IMR-90 (cell line): ENCODE data around the gene FOXA2. TPM values are rescaled to one million over a fixed set of nuclear protein-coding genes. Genes with fewer than 3 reads are reported as not detected.

Experiments used
- ATAC-seq: fragments of 200-7000 bp; cut with Tn5 transposase; 2 replicates; pipeline ENCODE4 v1.9.1; 2020; ENCODE audit warnings: low read depth, mild to moderate bottlenecking, moderate library complexity
- BruUV-seq: library from RNA; stranded (reverse); fragments of 400-500 nt; replicated peaks from 2 replicates; lab custom pipeline; 2021; lab: Mats Ljungman, UMichigan
- CTCF ChIA-PET: fragments of 300-600 bp; formaldehyde crosslinking; extraction: SDS; loops from one replicate; lab custom pipeline; 2021; ENCODE audit warnings: antibody characterized with exemption; lab: Yijun Ruan, JAX
- POLR2A ChIA-PET: fragments of 300-600 bp; sonication (Branson Sonifier 250); formaldehyde crosslinking; loops from one replicate; lab custom pipeline; 2022; ENCODE audit warnings: antibody characterized with exemption; ENCODE audit not compliant: unreplicated experiment; lab: Charles Lee
- DNase-seq: peaks from one replicate; pipeline ENCODE4 v3.0.0; 2013
- H2AFZ ChIP-seq: replicated peaks from 2 replicates; pipeline ENCODE3; 2013; ENCODE audit warnings: low read length, mild to moderate bottlenecking; ENCODE audit not compliant: poor library complexity
- H2AK5ac ChIP-seq: 2 replicates; pipeline ENCODE4 v1.6.1; 2013; ENCODE audit warnings: low read depth, low read length, inconsistent platforms
- H2AK9ac ChIP-seq: replicated peaks from 2 replicates; pipeline ENCODE3; 2013; ENCODE audit warnings: mild to moderate bottlenecking, low read depth, low read length, moderate library complexity; ENCODE audit not compliant: poor library complexity
- H2BK120ac ChIP-seq: 2 replicates; pipeline ENCODE4 v1.6.1; 2013; ENCODE audit warnings: low read depth, low read length, inconsistent platforms
- H2BK15ac ChIP-seq: 3 replicates; pipeline ENCODE4 v1.6.1; 2013; ENCODE audit warnings: low read depth, low read length, inconsistent platforms
- H2BK20ac ChIP-seq: 2 replicates; pipeline ENCODE4 v1.6.1; 2013; ENCODE audit warnings: low read depth, mild to moderate bottlenecking, inconsistent platforms, low read length, moderate library complexity
- H2BK5ac ChIP-seq: 2 replicates; pipeline ENCODE4 v1.6.1; 2013; ENCODE audit warnings: mild to moderate bottlenecking, low read depth, low read length, inconsistent platforms; ENCODE audit not compliant: poor library complexity, severe bottlenecking
- H3K14ac ChIP-seq: replicated peaks from 2 replicates; pipeline ENCODE4 v1.6.1; 2013; ENCODE audit warnings: low read depth, low read length, inconsistent platforms
- H3K18ac ChIP-seq: 2 replicates; pipeline ENCODE4 v1.6.1; 2013; ENCODE audit warnings: low read depth, low read length, control low read depth
- H3K23ac ChIP-seq: 2 replicates; pipeline ENCODE4 v1.6.1; 2013; ENCODE audit warnings: low read depth, low read length, inconsistent platforms
- H3K27ac ChIP-seq: 2 replicates; pipeline ENCODE4 v1.5.1; 2013; ENCODE audit warnings: mild to moderate bottlenecking, control low read depth, low read length; ENCODE audit not compliant: insufficient read depth
- H3K27me3 ChIP-seq: 2 replicates; pipeline ENCODE4 v1.6.1; 2013; ENCODE audit warnings: low read length; ENCODE audit not compliant: control insufficient read depth, insufficient read depth
- H3K36me3 ChIP-seq: 2 replicates; pipeline ENCODE4 v1.6.1; 2013; ENCODE audit warnings: low read length, mixed read lengths; ENCODE audit not compliant: control insufficient read depth, insufficient read depth
- H3K4ac ChIP-seq: 2 replicates; pipeline ENCODE4 v1.6.1; 2013; ENCODE audit warnings: low read depth, low read length, inconsistent platforms
- H3K4me1 ChIP-seq: 2 replicates; pipeline ENCODE4 v1.6.1; 2013; ENCODE audit warnings: low read length, mixed read lengths; ENCODE audit not compliant: control insufficient read depth, insufficient read depth
- H3K4me2 ChIP-seq: 2 replicates; pipeline ENCODE4 v1.6.1; 2013; ENCODE audit warnings: low read depth, mild to moderate bottlenecking, control low read depth, low read length, moderate library complexity
- H3K4me3 ChIP-seq: 2 replicates; pipeline ENCODE4 v1.5.1; 2013; ENCODE audit warnings: low read depth, mild to moderate bottlenecking, control low read depth, low read length, moderate library complexity; ENCODE audit not compliant: insufficient read depth
- H3K56ac ChIP-seq: 2 replicates; pipeline ENCODE4 v1.6.1; 2013; ENCODE audit warnings: low read length, inconsistent platforms; ENCODE audit not compliant: insufficient read depth; ENCODE audit errors: extremely low read depth
- H3K79me1 ChIP-seq, 2 experiments: 2 replicates each; pipeline ENCODE4 v1.6.1; 2013; ENCODE audit warnings: low read length in 2 of 2, inconsistent platforms in 1 of 2, low read depth in 1 of 2
- H3K9ac ChIP-seq: 2 replicates; pipeline ENCODE4 v1.6.1; 2013; ENCODE audit warnings: low read depth, low read length, control low read depth
- H3K9me1 ChIP-seq: 2 replicates; pipeline ENCODE4 v1.6.1; 2013; ENCODE audit warnings: low read length, inconsistent platforms; ENCODE audit not compliant: insufficient read depth
- H3K9me3 ChIP-seq: 2 replicates; pipeline ENCODE4 v1.6.1; 2013; ENCODE audit warnings: low read length; ENCODE audit not compliant: control insufficient read depth, insufficient read depth
- H4K20me1 ChIP-seq: 2 replicates; pipeline ENCODE4 v1.6.1; 2013; ENCODE audit warnings: low read length, inconsistent platforms; ENCODE audit not compliant: insufficient read depth
- H4K5ac ChIP-seq: 2 replicates; pipeline ENCODE4 v1.6.1; 2013; ENCODE audit warnings: mild to moderate bottlenecking, low read depth, low read length, control low read depth
- H4K8ac ChIP-seq, 2 experiments: 2 replicates each; pipeline ENCODE4 v1.6.1; 2013; ENCODE audit warnings: low read depth in 2 of 2, low read length in 2 of 2, control low read depth in 1 of 2, inconsistent platforms in 1 of 2
- H4K91ac ChIP-seq: 2 replicates; pipeline ENCODE4 v1.6.1; 2013; ENCODE audit warnings: low read depth, low read length, inconsistent platforms; ENCODE audit not compliant: insufficient read depth
- BHLHE40 ChIP-seq: fragments of 150-350 bp; IDR thresholded peaks from 2 replicates; pipeline ENCODE4 v1.6.1; 2016; ENCODE audit warnings: mild to moderate bottlenecking, low read depth, low read length
- CEBPB ChIP-seq: IDR thresholded peaks from 2 replicates; pipeline ENCODE4 v1.6.1; 2012; ENCODE audit warnings: low read depth, low read length, improper control_type of control experiment
- CHD1 ChIP-seq: IDR thresholded peaks from 2 replicates; pipeline ENCODE4 v1.6.1; 2012; ENCODE audit warnings: low read depth, low read length, improper control_type of control experiment
- CTCF ChIP-seq: conservative IDR thresholded peaks from 2 replicates; pipeline ENCODE4 v1.5.1; 2012; ENCODE audit warnings: mild to moderate bottlenecking, low read depth, low read length, improper control_type of control experiment
- ELK1 ChIP-seq: fragments of 150-350 bp; IDR thresholded peaks from 2 replicates; pipeline ENCODE4 v1.6.1; 2016; ENCODE audit warnings: low read depth, mild to moderate bottlenecking, low read length, moderate library complexity, borderline replicate concordance
- FOS ChIP-seq: fragments of 150-350 bp; IDR thresholded peaks from 2 replicates; pipeline ENCODE4 v1.6.1; 2016; ENCODE audit warnings: low read depth, low read length
- MAZ ChIP-seq: IDR thresholded peaks from 2 replicates; pipeline ENCODE4 v1.6.1; 2012; ENCODE audit warnings: low read depth, mild to moderate bottlenecking, low read length, improper control_type of control experiment, moderate library complexity, borderline replicate concordance
- MXI1 ChIP-seq: IDR thresholded peaks from 2 replicates; pipeline ENCODE4 v1.6.1; 2012; ENCODE audit warnings: low read depth, mild to moderate bottlenecking, low read length, moderate library complexity, borderline replicate concordance
- NFE2L2 ChIP-seq: fragments of 150-350 bp; IDR thresholded peaks from 2 replicates; pipeline ENCODE4 v1.6.1; 2016; ENCODE audit warnings: low read depth, mild to moderate bottlenecking, low read length
- POLR2A ChIP-seq: IDR thresholded peaks from 2 replicates; pipeline ENCODE4 v1.6.1; 2012; ENCODE audit warnings: mild to moderate bottlenecking, low read depth, low read length
- RAD21 ChIP-seq: IDR thresholded peaks from 2 replicates; pipeline ENCODE4 v1.6.1; 2012; ENCODE audit warnings: low read length, improper control_type of control experiment
- RCOR1 ChIP-seq: IDR thresholded peaks from 2 replicates; pipeline ENCODE4 v1.6.1; 2012; ENCODE audit warnings: mild to moderate bottlenecking, low read length, improper control_type of control experiment; ENCODE audit not compliant: insufficient replicate concordance
- RFX5 ChIP-seq: IDR thresholded peaks from 2 replicates; pipeline ENCODE4 v1.8.0; 2012; ENCODE audit warnings: low read depth, mild to moderate bottlenecking, low read length, moderate library complexity
- SMC3 ChIP-seq: fragments of 150-350 bp; IDR thresholded peaks from 2 replicates; pipeline ENCODE4 v1.6.1; 2016; ENCODE audit warnings: low read depth, mild to moderate bottlenecking, antibody characterized with exemption, low read length, moderate library complexity
- USF2 ChIP-seq: fragments of 150-350 bp; IDR thresholded peaks from 2 replicates; pipeline ENCODE4 v1.6.1; 2017; ENCODE audit warnings: mild to moderate bottlenecking, antibody characterized with exemption, low read length, low read depth
- WGBS, 2 experiments: methylation state at CpG; one replicate each; pipeline versions ENCODE4 v1.1.5 to v1.1.7; 2013; ENCODE audit warnings: missing lambda C conversion rate in 2 of 2; ENCODE audit not compliant: insufficient read length in 1 of 2; ENCODE audit errors: extremely low coverage in 2 of 2; 5-methylcytosine and 5-hydroxymethylcytosine counted together
- dilution Hi-C: fragments of 300-500 bp; cut with HindIII; formaldehyde crosslinking; loops from one replicate; pipeline ENCODE4 v1.14.3; 2018; ENCODE audit warnings: low sequenced_read_pairs; ENCODE audit not compliant: unreplicated experiment
- in situ Hi-C: fragments of 300-500 bp; cut with MboI; formaldehyde crosslinking; loops from 3 replicates; pipeline ENCODE4 v1.14.3; 2019; ENCODE audit warnings: low sequenced_read_pairs, inconsistent platforms, mixed read lengths
- intact Hi-C: fragments of 100-400 bp; cut with micrococcal nuclease; formaldehyde crosslinking; loops from 2 replicates; pipeline ENCODE4 v1.10.0; 2022
- polyA plus RNA-seq, 3 experiments: library from polyadenylated mRNA; depleted of rRNA; stranded (reverse); fragments of >200 nt; gene quantifications; 2 replicates each; pipeline ENCODE4 v1.2.3, GENCODE V29; 2012; ENCODE audit warnings: low replicate concordance in 1 of 3
- total RNA-seq: library from RNA; depleted of rRNA; stranded (reverse); fragments of >200 nt; gene quantifications from 2 replicates; pipeline ENCODE4 v1.2.3, GENCODE V29; 2012

The FOXA2 gene
- total and polyA plus RNA-seq, 2 of the 4 experiments (the other 2 are of a cell fraction) = not detected

- H2BK15ac ChIP-seq = no peak overlapping the region
- no peak overlapping the region for H3K4me3 ChIP-seq
- intact Hi-C loops = no loop called here
- no peaks in the 10 kb centered on the region for H3K9me3 ChIP-seq
- H2AFZ ChIP-seq = no peak overlapping the region
- H3K4me2 ChIP-seq = no peak overlapping the region
- no peak overlapping the region for H2BK20ac ChIP-seq
- no peaks in the 10 kb centered on the region for H3K36me3 ChIP-seq
- H2AK5ac ChIP-seq = no peak overlapping the region
- ChIA-PET POLR2A (no interaction called here), CTCF (no interaction called here)
- H2BK120ac ChIP-seq = no peak overlapping the region
- ATAC-seq (no peak), DNase-seq (no peak)
- no peak overlapping the region for H2AK9ac ChIP-seq
- no peak overlapping the region for H3K4ac ChIP-seq
- H4K20me1 ChIP-seq = no peaks in the 10 kb centered on the region
- no peak overlapping the region for H3K18ac ChIP-seq
- H3K9ac ChIP-seq = no peak overlapping the region
- H3K9me1 ChIP-seq = no peaks in the 10 kb centered on the region
- no peaks in the 10 kb centered on the region for H3K79me1 ChIP-seq
- no peak overlapping the region for H2BK5ac ChIP-seq
- TF ChIP-seq RAD21 = no peak
- no peak for TF ChIP-seq BHLHE40
- no peak for TF ChIP-seq ELK1
- TF ChIP-seq FOS = no peak
- TF ChIP-seq MAZ = no peak
- no peak for TF ChIP-seq MXI1
- TF ChIP-seq USF2 = no peak
- no peak for TF ChIP-seq CEBPB
- no peak for TF ChIP-seq CHD1
- TF ChIP-seq RFX5 = no peak
- TF ChIP-seq SMC3 = no peak
- TF ChIP-seq CTCF = no peak
- TF ChIP-seq POLR2A = no peak
- TF ChIP-seq RCOR1 = no peak
- no peak for TF ChIP-seq NFE2L2
- no TSS peak for BruUV-seq
- H4K8ac ChIP-seq = no peak overlapping the region
- H3K14ac ChIP-seq = no peak overlapping the region
- H3K27ac ChIP-seq = no peak overlapping the region
- no peak overlapping the region for H3K56ac ChIP-seq
- dilution Hi-C loops = no loop called here
- no peaks in the 10 kb centered on the region for H3K4me1 ChIP-seq
- peaks cover 11% of the 10 kb centered on the region for H3K27me3 ChIP-seq
- no peak overlapping the region for H4K5ac ChIP-seq
- in situ Hi-C loops = no loop called here
- H4K91ac ChIP-seq = no peak overlapping the region
- 0% methylated on average over 7 of the region's 16 CpGs; no CpG with 5 or more reads in 1 of the 2 experiments for WGBS, 2 experiments
- no peak overlapping the region for H3K23ac ChIP-seq
Observed at GRCh38 chr20:22560817-22561216, 23.6 kb downstream of the FOXA2 start.
